Right cardiac atrium (tissue), 5 donors: ENCODE data around the gene SLC1A3. TPM values are rescaled to one million over a fixed set of nuclear protein-coding genes. Genes with fewer than 3 reads are reported as not detected.

ENCODE experiments used
- ATAC-seq, 2 donors: fragments of 200-7000 bp; cut with Tn5 transposase; one replicate each; pipeline versions ENCODE4 v1.8.0 to v1.9.1; 2020; ENCODE audit warnings: moderate library complexity in 2 of 2, mild to moderate bottlenecking in 1 of 2
- DNase-seq, 3 donors: peaks; one replicate each; pipeline ENCODE4 v3.0.0-alpha.2; 2020
- H3K27ac ChIP-seq: one replicate; pipeline ENCODE4 v1.5.1; 2013; ENCODE audit warnings: mild to moderate bottlenecking, low read length, control low read depth, moderate library complexity
- H3K27me3 ChIP-seq: one replicate; pipeline ENCODE4 v1.6.1; 2013; ENCODE audit not compliant: control insufficient read depth, insufficient read depth
- H3K4me1 ChIP-seq: one replicate; pipeline ENCODE4 v1.6.1; 2013; ENCODE audit warnings: low read length; ENCODE audit not compliant: control insufficient read depth, insufficient read depth
- H3K4me3 ChIP-seq: one replicate; pipeline ENCODE4 v1.5.1; 2013; ENCODE audit warnings: low read length, control low read depth
- H3K9me3 ChIP-seq: one replicate; pipeline ENCODE4 v1.6.1; 2013; ENCODE audit warnings: low read length; ENCODE audit not compliant: control insufficient read depth
- WGBS: extraction: QIAGEN DNeasy Blood & Tissue Kit; methylation state at CpG from one replicate; pipeline ENCODE4 v1.1.7; 2013; 5-methylcytosine and 5-hydroxymethylcytosine counted together
- intact Hi-C, 4 donors: fragments of 100-400 bp; cut with DNase I; formaldehyde crosslinking; loops; one replicate each; pipeline versions ENCODE4 v1.11.0 to v1.14.0; 2022 to 2023
- polyA plus RNA-seq: library from polyadenylated mRNA; stranded (reverse); fragments of 200-250 nt; gene quantifications from one replicate; pipeline ENCODE4 v1.2.3, GENCODE V29; 2013
- total RNA-seq, 4 donors: library from RNA; stranded (reverse); fragmentation: NEBNext Ultra II Directional; extraction: Animal tissue kit (Norgen Biotek cat#: 25700); gene quantifications; one replicate each; pipeline ENCODE4 v1.2.1, GENCODE V29; 2021
- donor health status: healthy with polysubstance abuse.
- donor health status: DM: no; HTN: yes; CAD: no.
- donor health status: DM: no; HTN: no; CAD: no.
- donor health status: DM: no; HTN: yes; CAD: no; lungs with severe emphysema.
- donor health status: DM: yes; HTN: yes; CAD: no.

Gene SLC1A3
- total and polyA plus RNA-seq, 5 donors, result 21.7 to 44.5 (median 32.8) TPM

DNA sequence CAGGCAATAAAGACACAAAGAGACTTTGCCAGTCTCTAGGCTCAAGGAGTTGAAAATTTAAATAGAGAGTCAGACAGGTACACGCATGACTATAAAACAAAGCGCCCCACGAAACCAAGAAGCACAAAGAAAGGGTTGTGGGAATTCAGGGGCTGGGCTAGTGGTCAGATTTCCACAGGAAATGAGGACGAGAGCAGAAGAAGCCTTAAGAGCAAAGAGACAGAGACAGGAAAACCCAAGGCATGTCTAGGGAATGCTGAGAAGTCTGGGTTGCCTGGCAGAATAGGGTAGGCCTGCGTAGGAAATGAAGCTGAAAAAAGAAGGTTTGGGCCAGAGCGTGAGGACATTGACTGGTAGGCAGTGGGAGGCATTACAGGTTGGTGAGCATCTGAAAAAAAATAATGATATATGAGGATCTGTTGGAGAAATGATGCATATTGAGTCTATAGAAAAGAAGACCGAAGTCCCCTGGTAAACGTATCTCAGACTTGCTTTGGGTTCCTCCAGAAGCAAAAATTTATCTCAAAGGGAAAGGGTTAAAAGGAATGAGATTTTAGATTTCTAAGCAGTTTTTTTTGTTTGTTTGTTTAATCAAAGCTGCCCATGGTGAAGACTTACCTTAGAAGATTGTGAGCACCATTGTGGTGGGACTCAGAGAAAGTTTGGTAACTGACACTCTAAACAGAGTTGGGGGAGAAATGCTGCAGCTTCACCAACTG is 51.8 kb downstream of the SLC1A3 start:
- Histone ChIP-seq H3K9me3 (peaks cover 3% of the 10 kb centered on the region), H3K4me3 (no peak overlapping the region), H3K27me3 (no peaks in the 10 kb centered on the region), H3K4me1 (peaks cover 7% of the 10 kb centered on the region), H3K27ac (peak overlapping the region; percentile 96)
- WGBS, result 79% methylated on average over 8 of the region's 8 CpGs
- intact Hi-C loops, result no loop called here
- ATAC-seq (no peak), DNase-seq (no peak)

DNA sequence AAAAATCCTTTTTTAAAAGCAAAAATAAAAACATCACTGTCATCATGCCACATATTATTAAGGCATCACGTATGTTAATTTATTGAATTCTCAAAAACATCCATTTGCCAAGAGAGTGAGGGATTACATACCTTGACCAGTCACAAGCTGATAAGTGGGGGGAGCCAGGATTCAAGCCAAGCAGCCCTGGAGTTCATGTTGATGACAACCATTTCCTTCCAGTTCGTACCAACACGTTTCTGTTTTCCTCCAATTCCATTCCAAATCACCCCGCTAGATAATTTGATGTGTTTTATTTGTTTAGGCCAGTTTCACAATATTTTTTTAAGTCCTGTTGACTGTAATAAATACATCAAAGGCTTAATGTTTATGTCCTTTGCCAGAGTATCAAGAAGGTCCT is 53.0 kb downstream of the SLC1A3 start:
- peaks cover 3% of the 10 kb centered on the region for H3K9me3 ChIP-seq
- no peak overlapping the region for H3K4me3 ChIP-seq
- no peak for ATAC-seq
- intact Hi-C loops, result no loop called here
- no peaks in the 10 kb centered on the region for H3K27me3 ChIP-seq
- DNase-seq, result peak in 1 of 3 donors; percentile 32
- 51% methylated on average over 4 of the region's 4 CpGs for WGBS
- H3K4me1 ChIP-seq, result peaks cover 7% of the 10 kb centered on the region
- no peak overlapping the region for H3K27ac ChIP-seq

DNA sequence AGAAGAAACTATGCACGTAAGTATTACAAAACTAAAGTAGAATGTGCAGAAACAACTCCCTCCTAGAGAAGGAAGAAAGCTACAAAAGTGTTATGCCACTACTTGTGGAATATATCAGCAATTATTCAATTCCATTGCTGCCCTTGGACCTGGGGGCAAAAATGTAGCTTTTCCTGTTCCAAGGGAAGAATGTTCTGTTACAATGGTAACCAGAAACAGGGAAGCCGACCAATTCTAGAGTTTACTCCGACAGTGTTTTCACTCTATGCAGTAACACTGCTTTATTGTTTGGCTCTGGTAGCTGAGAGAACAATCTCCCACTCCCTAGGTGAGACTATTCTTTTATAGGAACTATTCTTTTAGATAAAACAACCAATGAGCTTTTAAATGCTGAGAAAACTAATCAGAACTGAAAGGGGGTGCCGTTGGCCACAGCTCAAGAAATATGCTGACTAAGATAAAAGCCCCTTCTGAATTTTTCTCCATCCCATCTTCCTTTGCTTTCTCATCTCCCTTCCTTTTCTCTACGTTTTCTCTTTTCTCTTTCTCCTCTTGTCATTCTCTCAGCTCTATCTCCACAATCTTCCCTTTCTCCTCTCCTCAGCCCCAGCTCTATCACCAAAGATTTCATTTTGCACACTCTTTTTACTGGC is 54.1 kb downstream of the SLC1A3 start:
- ATAC-seq (no peak), DNase-seq (no peak)
- Histone ChIP-seq H3K9me3 (peaks cover 3% of the 10 kb centered on the region), H3K4me1 (peaks cover 5% of the 10 kb centered on the region), H3K27ac (no peak overlapping the region), H3K27me3 (no peaks in the 10 kb centered on the region), H3K4me3 (no peak overlapping the region)
- WGBS, result 69% methylated on average over 5 of the region's 5 CpGs
- intact Hi-C loops, result no loop called here

DNA sequence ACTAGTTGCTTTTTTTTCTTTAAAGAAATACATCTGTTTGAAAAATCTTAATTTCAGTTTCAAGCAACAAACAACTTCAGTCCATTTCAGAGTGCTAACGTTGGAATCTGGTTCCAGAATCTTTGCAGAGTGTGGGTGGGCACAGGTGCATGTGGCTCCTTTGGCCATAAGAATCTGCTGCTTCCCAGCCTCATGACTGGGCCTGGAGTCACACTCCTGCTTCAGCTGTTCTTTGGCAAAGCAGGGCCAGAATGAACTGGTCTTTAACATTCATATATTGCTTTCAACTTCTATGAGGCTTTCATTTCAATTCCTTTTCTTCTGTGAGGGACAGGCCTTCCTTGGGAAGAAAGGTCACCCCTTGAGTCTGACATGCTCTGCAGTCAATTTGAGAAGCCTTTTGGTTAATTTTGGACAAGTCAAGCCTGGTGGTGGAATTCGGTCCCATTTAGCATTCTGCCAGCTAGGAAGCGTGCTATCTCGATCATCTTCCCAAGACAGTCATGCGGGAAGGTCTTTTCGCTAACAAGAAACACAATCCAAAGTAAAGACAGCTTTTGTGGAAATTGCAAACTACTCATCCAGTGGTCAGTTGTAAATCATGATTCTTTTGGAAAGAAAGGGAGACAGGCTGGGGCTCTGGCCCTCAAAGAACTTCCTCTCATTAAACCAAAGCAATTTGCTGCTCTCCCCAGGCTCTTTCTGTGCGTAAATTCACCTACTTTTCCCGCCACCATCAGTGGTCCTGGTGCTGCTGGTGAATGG is 55.2 kb downstream of the SLC1A3 start:
- intact Hi-C loops, result no loop called here
- H3K4me1 ChIP-seq, result peaks cover 5% of the 10 kb centered on the region
- no peaks in the 10 kb centered on the region for H3K27me3 ChIP-seq
- no peak overlapping the region for H3K27ac ChIP-seq
- 90% methylated on average over 8 of the region's 8 CpGs for WGBS
- H3K4me3 ChIP-seq, result no peak overlapping the region
- DNase-seq, result no peak
- no peaks in the 10 kb centered on the region for H3K9me3 ChIP-seq
- no peak for ATAC-seq

DNA sequence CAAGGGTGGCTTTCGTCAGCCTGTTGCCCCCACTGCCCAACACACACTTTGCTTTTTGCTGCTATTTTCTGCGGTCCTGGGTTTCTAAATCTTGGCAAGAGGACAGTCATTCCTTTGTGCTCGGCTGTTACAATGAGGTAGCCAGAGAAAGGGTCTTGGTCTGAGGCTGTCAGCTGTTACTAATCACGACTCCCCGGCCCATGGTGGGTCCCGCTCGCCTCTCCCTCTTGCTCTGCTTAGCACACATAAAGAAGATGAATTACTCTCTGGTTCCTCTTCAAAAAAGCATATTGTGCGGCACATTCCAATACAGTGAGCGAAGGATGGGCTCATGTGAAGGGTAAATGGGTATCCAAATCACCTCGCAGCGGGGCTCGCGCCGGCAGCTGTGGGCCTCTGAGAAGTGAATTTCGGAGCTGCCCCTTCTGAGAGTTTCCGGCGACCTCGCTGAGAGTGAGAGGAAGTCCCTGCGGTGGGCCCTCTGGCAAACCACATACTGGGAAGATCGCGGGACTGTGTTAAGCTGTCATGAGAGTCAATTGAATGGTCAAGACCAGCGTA is 56.0 kb downstream of the SLC1A3 start:
- DNase-seq (no peak), ATAC-seq (no peak)
- intact Hi-C loops, result no loop called here
- Histone ChIP-seq H3K4me1 (peaks cover 5% of the 10 kb centered on the region), H3K9me3 (no peaks in the 10 kb centered on the region), H3K27ac (no peak overlapping the region), H3K27me3 (no peaks in the 10 kb centered on the region), H3K4me3 (no peak overlapping the region)
- 87% methylated on average over 22 of the region's 22 CpGs for WGBS

GRCh38 chr5:36664766-36665165 is 58.4 kb downstream of the SLC1A3 start:
- H3K4me1 ChIP-seq, result peaks cover 2% of the 10 kb centered on the region
- no peaks in the 10 kb centered on the region for H3K27me3 ChIP-seq
- H3K27ac ChIP-seq, result no peak overlapping the region
- DNase-seq (no peak), ATAC-seq (no peak)
- no peak overlapping the region for H3K4me3 ChIP-seq
- 93% methylated on average over 3 of the region's 3 CpGs for WGBS
- intact Hi-C loops, result no loop called here
- H3K9me3 ChIP-seq, result no peaks in the 10 kb centered on the region

DNA sequence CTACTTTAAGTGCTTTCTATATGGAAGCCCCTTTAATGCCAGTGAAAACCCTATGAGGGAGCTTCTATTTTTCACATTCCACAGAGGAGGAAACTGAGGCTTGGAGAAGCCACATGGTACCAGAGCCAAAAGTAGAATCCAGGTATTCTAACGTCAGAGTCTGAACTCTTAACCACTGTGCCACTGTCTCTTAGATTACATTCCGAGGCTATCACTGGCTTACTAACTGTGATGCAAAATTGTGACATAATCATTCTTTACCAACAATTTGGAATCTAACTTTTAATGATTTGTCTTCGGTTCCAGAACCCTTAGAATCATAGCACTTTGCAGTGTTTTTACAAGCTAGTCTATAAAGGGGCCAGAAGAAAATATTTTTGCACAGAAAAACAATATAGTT is 59.2 kb downstream of the SLC1A3 start:
- H3K27me3 ChIP-seq, result no peaks in the 10 kb centered on the region
- H3K9me3 ChIP-seq, result peaks cover under 1% of the 10 kb centered on the region
- WGBS, result 69% methylated on average over 3 of the region's 3 CpGs
- H3K4me3 ChIP-seq, result no peak overlapping the region
- no peak for DNase-seq
- peaks cover 2% of the 10 kb centered on the region for H3K4me1 ChIP-seq
- ATAC-seq, result no peak
- intact Hi-C loops, result no loop called here
- no peak overlapping the region for H3K27ac ChIP-seq

DNA sequence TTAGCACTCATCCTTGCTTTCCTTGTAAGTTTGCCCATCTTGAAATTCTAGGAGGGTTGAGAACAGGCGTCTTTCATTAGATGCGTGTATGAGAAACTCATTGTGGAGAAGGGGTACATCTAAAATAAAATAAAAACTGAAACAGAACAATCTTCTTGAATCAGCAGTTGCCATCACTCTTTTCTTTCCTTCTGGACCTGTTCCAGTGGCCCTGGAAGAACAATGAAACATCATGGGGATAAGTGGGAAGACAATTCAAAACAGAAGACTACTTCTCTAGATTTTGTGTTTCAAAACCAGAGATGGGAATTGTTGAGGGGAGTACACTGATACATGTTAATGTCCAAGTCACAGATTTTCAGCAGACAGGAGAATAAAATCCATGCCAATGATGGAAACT is 59.9 kb downstream of the SLC1A3 start:
- DNase-seq (no peak), ATAC-seq (no peak)
- H3K4me3 ChIP-seq, result no peak overlapping the region
- peaks cover 2% of the 10 kb centered on the region for H3K4me1 ChIP-seq
- no peak overlapping the region for H3K27ac ChIP-seq
- intact Hi-C loops, result no loop called here
- H3K9me3 ChIP-seq, result peaks cover 2% of the 10 kb centered on the region
- H3K27me3 ChIP-seq, result no peaks in the 10 kb centered on the region
- 93% methylated on average over 2 of the region's 2 CpGs for WGBS

GRCh38 chr5:36666986-36667385 is 60.6 kb downstream of the SLC1A3 start:
- peaks cover 2% of the 10 kb centered on the region for H3K9me3 ChIP-seq
- no peak overlapping the region for H3K4me3 ChIP-seq
- DNase-seq (no peak), ATAC-seq (no peak)
- H3K27me3 ChIP-seq, result no peaks in the 10 kb centered on the region
- WGBS, result 74% methylated on average over 1 of the region's 1 CpG
- H3K27ac ChIP-seq, result no peak overlapping the region
- peaks cover 2% of the 10 kb centered on the region for H3K4me1 ChIP-seq
- intact Hi-C loops, result no loop called here

DNA sequence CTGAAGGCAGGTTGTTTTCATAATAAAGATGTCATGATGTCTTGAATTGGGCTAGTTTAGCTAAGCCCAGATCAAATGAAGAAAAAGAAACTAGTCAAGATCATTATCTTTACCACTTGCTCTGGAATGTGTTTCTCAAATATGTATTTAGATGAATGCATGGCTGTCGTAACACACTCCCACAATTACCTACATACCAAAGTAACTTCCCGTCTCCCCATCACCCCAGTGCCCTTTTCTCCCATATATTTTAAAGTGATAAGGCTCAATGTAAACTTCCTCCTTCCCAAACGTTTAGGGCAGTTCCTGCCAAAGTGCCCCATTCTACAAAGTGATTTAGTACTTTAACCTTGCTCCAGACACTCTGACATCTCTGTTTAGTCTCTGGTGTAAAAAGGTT is 61.4 kb downstream of the SLC1A3 start:
- WGBS, result 55% methylated on average over 3 of the region's 3 CpGs
- Histone ChIP-seq H3K9me3 (peaks cover 2% of the 10 kb centered on the region), H3K27me3 (no peaks in the 10 kb centered on the region), H3K4me1 (peaks cover 2% of the 10 kb centered on the region), H3K27ac (no peak overlapping the region), H3K4me3 (no peak overlapping the region)
- DNase-seq, result no peak
- ATAC-seq, result no peak
- intact Hi-C loops, result no loop called here
